MM.1S (cell line): ENCODE measurements around the gene ANKS1B.

Source experiments
- DNase-seq: peaks from one replicate; pipeline ENCODE4 v3.0.0-alpha.2; 2015
- H2AFZ ChIP-seq: fragments of 300-600 bp; sonication (generic); 2 replicates; pipeline ENCODE4 v1.6.0; 2016; ENCODE audit warnings: antibody characterized with exemption, low read length
- H3F3A ChIP-seq: fragments of 300-600 bp; sonication (generic); 2 replicates; pipeline ENCODE4 v1.6.1; 2016; ENCODE audit warnings: mild to moderate bottlenecking, antibody characterized with exemption, low read length, moderate library complexity, mixed read lengths; ENCODE audit not compliant: insufficient read depth
- H3K27ac ChIP-seq: fragments of 300-600 bp; sonication (generic); 2 replicates; pipeline ENCODE4 v1.5.1; 2016; ENCODE audit warnings: mild to moderate bottlenecking, low read length
- H3K27me3 ChIP-seq: fragments of 300-600 bp; sonication (generic); replicated peaks from 2 replicates; pipeline ENCODE4 v1.6.0; 2016; ENCODE audit warnings: low read length; ENCODE audit not compliant: insufficient read depth
- H3K36me3 ChIP-seq: fragments of 300-600 bp; sonication (generic); replicated peaks from 2 replicates; pipeline ENCODE4 v1.6.1; 2016; ENCODE audit warnings: mild to moderate bottlenecking, low read length, mixed read lengths; ENCODE audit not compliant: insufficient read depth
- H3K4me1 ChIP-seq: fragments of 300-600 bp; sonication (generic); 2 replicates; pipeline ENCODE4 v1.6.1; 2016; ENCODE audit warnings: low read length, mixed read lengths
- H3K4me2 ChIP-seq: fragments of 300-600 bp; sonication (generic); 2 replicates; pipeline ENCODE4 v1.6.0; 2016; ENCODE audit warnings: low read depth, low read length
- H3K4me3 ChIP-seq: fragments of 300-600 bp; sonication (generic); 2 replicates; pipeline ENCODE4 v1.5.1; 2016; ENCODE audit warnings: low read length, mixed read lengths
- H3K79me2 ChIP-seq: fragments of 300-600 bp; sonication (generic); 2 replicates; pipeline ENCODE4 v1.6.1; 2016; ENCODE audit warnings: mixed run types, low read length, mixed read lengths
- H3K9ac ChIP-seq: fragments of 300-600 bp; sonication (generic); 2 replicates; pipeline ENCODE4 v1.6.1; 2016; ENCODE audit warnings: low read length, mixed read lengths
- H3K9me2 ChIP-seq: fragments of 300-600 bp; sonication (generic); replicated peaks from 2 replicates; pipeline ENCODE4 v1.6.1; 2016; ENCODE audit warnings: mild to moderate bottlenecking, low read length, mixed read lengths; ENCODE audit not compliant: insufficient read depth
- H3K9me3 ChIP-seq: fragments of 300-600 bp; sonication (generic); replicated peaks from 2 replicates; pipeline ENCODE4 v1.6.1; 2016; ENCODE audit warnings: mild to moderate bottlenecking, low read length, mixed read lengths; ENCODE audit not compliant: insufficient read depth
- H4K20me1 ChIP-seq: fragments of 300-600 bp; sonication (generic); 2 replicates; pipeline ENCODE4 v1.6.1; 2016; ENCODE audit warnings: mild to moderate bottlenecking, low read length, moderate library complexity, mixed read lengths; ENCODE audit not compliant: insufficient read depth
- EZH2 ChIP-seq: fragments of 300-600 bp; sonication (generic); optimal IDR thresholded peaks from 2 replicates; pipeline ENCODE3; 2017; ENCODE audit warnings: low read depth, mild to moderate bottlenecking, antibody characterized with exemption, low read length, mixed read lengths
- EZH2phosphoT487 ChIP-seq: fragments of 300-600 bp; sonication (generic); IDR thresholded peaks from 2 replicates; pipeline ENCODE4 v1.6.1; 2018; ENCODE audit warnings: antibody characterized with exemption, low read length
- TF ChIP-seq, protein P1 (sequence below): fragments of 300-600 bp; sonication (generic); IDR thresholded peaks from 2 replicates; pipeline ENCODE4 v1.5.1; 2016; ENCODE audit warnings: antibody characterized with exemption, low read length, mixed read lengths

ANKS1B gene

DNA sequence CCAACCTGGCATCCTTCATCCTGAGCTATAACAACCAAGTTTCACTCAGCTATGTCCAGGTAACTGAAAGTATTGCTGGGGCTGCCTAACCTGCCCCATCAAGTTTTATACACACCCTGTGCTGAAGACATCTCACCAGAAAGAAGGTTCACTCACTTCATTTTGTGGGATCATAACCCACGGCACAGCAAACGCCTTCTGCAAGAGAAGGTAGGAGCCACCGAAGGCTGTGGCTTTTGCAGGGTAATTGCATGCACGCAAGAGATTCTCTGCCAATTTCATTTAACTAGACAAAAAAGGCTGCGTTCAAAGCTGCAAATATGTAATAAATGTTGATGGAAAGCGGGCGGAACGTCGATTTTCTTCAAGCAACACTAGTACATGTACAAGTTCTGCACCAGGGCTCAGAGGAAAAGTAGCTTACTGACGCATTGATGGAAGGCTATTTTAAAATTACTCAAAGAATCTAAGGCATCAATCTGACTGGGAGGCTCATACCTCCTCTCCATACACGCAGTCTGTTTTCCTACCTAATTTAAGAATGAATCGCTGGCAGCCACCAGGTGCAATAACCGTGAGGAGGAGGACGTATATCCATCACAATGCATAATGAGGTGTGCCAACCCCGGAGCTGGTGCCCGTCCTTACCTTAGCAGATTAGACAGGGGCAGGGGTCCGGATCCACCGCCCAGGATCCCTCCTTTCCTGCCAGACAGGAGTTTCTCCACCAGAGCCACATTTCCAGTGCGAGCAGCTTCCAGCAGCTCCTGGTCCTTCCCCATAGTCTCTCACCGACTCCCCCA lies 1.1 kb downstream of the ANKS1B start:
- Histone ChIP-seq H3F3A (peaks cover 4% of the 10 kb centered on the region; the same call in 1 of the 2 replicates), H4K20me1 (no peaks in the 10 kb centered on the region), H3K9me3 (no peaks in the 10 kb centered on the region), H3K27ac (no peak overlapping the region), H2AFZ (no peak overlapping the region), H3K4me2 (no peak overlapping the region), H3K4me3 (no peak overlapping the region), H3K9me2 (no peaks in the 10 kb centered on the region), H3K27me3 (no peaks in the 10 kb centered on the region), H3K4me1 (0 out of 2 replicates have a peak, but pooled peaks cover 3% of the 10 kb centered on the region), H3K9ac (no peak overlapping the region), H3K36me3 (no peaks in the 10 kb centered on the region), H3K79me2 (no peaks in the 10 kb centered on the region)
- DNase-seq, result no peak
- TF ChIP-seq, protein P1, sequence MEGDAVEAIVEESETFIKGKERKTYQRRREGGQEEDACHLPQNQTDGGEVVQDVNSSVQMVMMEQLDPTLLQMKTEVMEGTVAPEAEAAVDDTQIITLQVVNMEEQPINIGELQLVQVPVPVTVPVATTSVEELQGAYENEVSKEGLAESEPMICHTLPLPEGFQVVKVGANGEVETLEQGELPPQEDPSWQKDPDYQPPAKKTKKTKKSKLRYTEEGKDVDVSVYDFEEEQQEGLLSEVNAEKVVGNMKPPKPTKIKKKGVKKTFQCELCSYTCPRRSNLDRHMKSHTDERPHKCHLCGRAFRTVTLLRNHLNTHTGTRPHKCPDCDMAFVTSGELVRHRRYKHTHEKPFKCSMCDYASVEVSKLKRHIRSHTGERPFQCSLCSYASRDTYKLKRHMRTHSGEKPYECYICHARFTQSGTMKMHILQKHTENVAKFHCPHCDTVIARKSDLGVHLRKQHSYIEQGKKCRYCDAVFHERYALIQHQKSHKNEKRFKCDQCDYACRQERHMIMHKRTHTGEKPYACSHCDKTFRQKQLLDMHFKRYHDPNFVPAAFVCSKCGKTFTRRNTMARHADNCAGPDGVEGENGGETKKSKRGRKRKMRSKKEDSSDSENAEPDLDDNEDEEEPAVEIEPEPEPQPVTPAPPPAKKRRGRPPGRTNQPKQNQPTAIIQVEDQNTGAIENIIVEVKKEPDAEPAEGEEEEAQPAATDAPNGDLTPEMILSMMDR, result no peak
- TF ChIP-seq EZH2phosphoT487 (no peak), EZH2 (no peak)

DNA sequence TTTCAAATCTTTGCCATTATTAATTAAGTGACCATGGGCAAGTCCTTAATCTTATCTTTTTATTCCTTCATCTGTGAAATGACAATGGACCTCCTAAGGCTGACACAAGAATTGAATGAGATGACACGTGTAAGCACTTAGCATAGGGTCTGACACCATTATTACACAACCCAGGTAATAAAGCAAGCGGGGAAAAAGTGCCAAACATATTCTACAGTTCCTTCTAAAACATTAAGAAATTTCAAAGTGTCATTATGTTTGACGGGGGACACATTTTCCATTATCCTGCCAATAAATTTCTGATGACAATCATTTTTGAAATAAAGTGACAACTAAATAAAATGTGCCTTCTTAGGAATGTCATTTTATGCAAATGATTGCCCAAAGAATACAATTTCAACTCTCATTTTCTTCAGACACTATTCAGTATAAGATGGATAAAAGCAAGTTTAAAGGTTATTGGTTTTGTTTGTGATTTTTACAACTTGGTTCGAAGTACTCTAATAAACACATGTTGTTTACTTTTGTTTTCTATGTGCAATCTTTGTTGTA lies 3.0 kb downstream of the ANKS1B start:
- Histone ChIP-seq H3K36me3 (no peaks in the 10 kb centered on the region), H2AFZ (no peak overlapping the region), H3K27me3 (no peaks in the 10 kb centered on the region), H3K9me2 (no peaks in the 10 kb centered on the region), H3K9me3 (no peaks in the 10 kb centered on the region), H3K4me3 (no peak overlapping the region), H3K4me2 (no peak overlapping the region), H3K9ac (no peak overlapping the region), H3K4me1 (0 out of 2 replicates have a peak, but pooled peaks cover 3% of the 10 kb centered on the region), H3K27ac (no peak overlapping the region), H3K79me2 (no peaks in the 10 kb centered on the region), H3F3A (peaks cover 4% of the 10 kb centered on the region; the same call in 1 of the 2 replicates), H4K20me1 (no peaks in the 10 kb centered on the region)
- TF ChIP-seq EZH2 (no peak), EZH2phosphoT487 (no peak)
- TF ChIP-seq, protein P1, result no peak
- DNase-seq, result no peak

DNA sequence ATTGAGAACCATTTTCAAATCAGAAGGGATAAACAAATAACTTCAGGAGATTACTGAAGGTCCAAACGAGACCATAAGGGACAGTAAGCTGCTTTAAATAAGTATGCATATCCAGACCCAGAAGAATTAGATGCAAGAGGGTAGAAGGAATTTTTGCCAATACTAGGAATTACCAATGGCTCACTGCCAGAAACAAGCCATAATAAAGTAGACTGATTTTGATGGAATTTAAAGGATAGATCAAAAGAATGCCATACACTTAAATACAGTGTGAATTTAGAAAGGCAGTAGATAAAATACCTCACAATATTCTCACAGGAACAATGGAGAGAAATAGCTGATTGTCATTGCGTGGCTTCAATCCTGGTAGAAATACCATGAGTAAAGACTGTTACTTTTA lies 5.3 kb downstream of the ANKS1B start:
- Histone ChIP-seq H3K79me2 (no peaks in the 10 kb centered on the region), H3K9me3 (no peaks in the 10 kb centered on the region), H3K9me2 (no peaks in the 10 kb centered on the region), H3K4me2 (no peak overlapping the region), H3K27ac (no peak overlapping the region), H2AFZ (no peak overlapping the region), H3K27me3 (no peaks in the 10 kb centered on the region), H4K20me1 (no peaks in the 10 kb centered on the region), H3F3A (peaks cover 4% of the 10 kb centered on the region; the same call in 1 of the 2 replicates), H3K9ac (no peak overlapping the region), H3K36me3 (no peaks in the 10 kb centered on the region), H3K4me3 (no peak overlapping the region), H3K4me1 (no peaks in the 10 kb centered on the region)
- TF ChIP-seq EZH2phosphoT487 (no peak), EZH2 (no peak)
- no peak for DNase-seq

DNA sequence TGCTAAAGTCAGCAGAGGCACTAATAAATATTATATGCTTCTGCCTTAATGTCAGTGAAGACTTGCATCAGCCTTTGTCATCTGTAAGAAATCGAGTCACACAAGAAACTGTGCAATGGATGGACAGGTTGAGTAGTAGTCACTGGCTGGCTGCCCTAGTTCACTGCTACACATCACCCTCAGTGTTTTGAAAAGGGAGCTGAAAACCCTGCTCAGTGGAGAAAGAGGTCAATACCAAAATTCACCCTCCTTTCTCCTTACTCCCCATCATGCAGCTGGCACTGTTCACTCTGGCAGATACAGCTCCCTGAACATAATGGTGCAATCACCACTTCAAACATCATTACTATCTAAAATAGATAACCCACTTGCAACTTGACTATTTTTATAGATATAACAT lies 6.6 kb downstream of the ANKS1B start:
- Histone ChIP-seq H3F3A (peaks cover 2% of the 10 kb centered on the region; the same call in 1 of the 2 replicates), H3K27ac (no peak overlapping the region), H3K27me3 (no peaks in the 10 kb centered on the region), H3K4me3 (no peak overlapping the region), H3K9ac (no peak overlapping the region), H3K4me1 (no peaks in the 10 kb centered on the region), H3K9me2 (no peaks in the 10 kb centered on the region), H4K20me1 (no peaks in the 10 kb centered on the region), H3K36me3 (no peaks in the 10 kb centered on the region), H3K4me2 (no peak overlapping the region), H3K79me2 (no peaks in the 10 kb centered on the region), H3K9me3 (no peaks in the 10 kb centered on the region), H2AFZ (no peak overlapping the region)
- TF ChIP-seq EZH2phosphoT487 (no peak), EZH2 (no peak)
- TF ChIP-seq, protein P1, result no peak
- no peak for DNase-seq
